Upper lobe of left lung (tissue), 6 donors: Measurements from ENCODE around the gene HFM1. TPM values are rescaled to one million over a fixed set of nuclear protein-coding genes. Genes with fewer than 3 reads are reported as not detected.

Source experiments
- ATAC-seq, 2 donors: fragments of 200-7000 bp; cut with Tn5 transposase; one replicate each; pipeline ENCODE4 v1.9.1; 2022; ENCODE audit warnings: mild to moderate bottlenecking in 2 of 2, moderate library complexity in 2 of 2; ENCODE audit not compliant: low FRiP score in 2 of 2
- DNase-seq, 2 donors: peaks; one replicate each; pipeline ENCODE4 v3.0.0-alpha.2; 2019 to 2020
- H3K27ac ChIP-seq, 4 donors: fragments of 200-600 bp; sonication (generic); one replicate each; pipeline ENCODE4 v1.5.1; 2016 to 2019
- H3K27me3 ChIP-seq, 4 donors: fragments of 200-600 bp; sonication (generic); one replicate each; pipeline ENCODE4 v1.5.1; 2017 to 2019
- H3K36me3 ChIP-seq, 4 donors: fragments of 200-600 bp; sonication (generic); one replicate each; pipeline ENCODE4 v1.5.1; 2016 to 2019
- H3K4me1 ChIP-seq, 4 donors: fragments of 200-600 bp; sonication (generic); one replicate each; pipeline ENCODE4 v1.5.1; 2018 to 2019
- H3K4me3 ChIP-seq, 4 donors: fragments of 200-600 bp; sonication (generic); one replicate each; pipeline ENCODE4 v1.5.1; 2017 to 2019; ENCODE audit warnings: mild to moderate bottlenecking in 2 of 4, moderate library complexity in 1 of 4
- H3K9me3 ChIP-seq, 4 donors: fragments of 200-600 bp; sonication (generic); one replicate each; pipeline ENCODE4 v1.5.1; 2018 to 2019
- EP300 ChIP-seq, 4 donors: sonication (generic); formaldehyde crosslinking; IDR thresholded peaks; one replicate each; pipeline ENCODE4 v1.5.1; 2017; ENCODE audit warnings: antibody characterized with exemption in 4 of 4, control low read depth in 2 of 4
- POLR2A ChIP-seq, 4 donors: fragments of 450-650 bp; IDR thresholded peaks; one replicate each; pipeline ENCODE4 v1.5.1; 2016 to 2017; ENCODE audit warnings: antibody characterized with exemption in 4 of 4, mild to moderate bottlenecking in 2 of 4
- POLR2AphosphoS5 ChIP-seq, 2 donors: sonication (generic); formaldehyde crosslinking; IDR thresholded peaks; one replicate each; pipeline ENCODE4 v1.5.1; 2017; ENCODE audit warnings: antibody characterized with exemption in 2 of 2
- WGBS, 2 donors: methylation state at CpG; one replicate each; pipeline ENCODE4 v1.1.5; 2017 to 2018; 5-methylcytosine and 5-hydroxymethylcytosine counted together
- total RNA-seq, 6 donors: library from RNA; depleted of rRNA in 4 of 6; stranded (reverse); fragments of >200 nt in 4 of 6; gene quantifications; one replicate each; pipeline versions ENCODE4 v1.1.0 to v1.2.1, GENCODE V29; 2016 to 2021
- TF ChIP-seq, protein P1 (sequence below), 6 experiments: fragments of 450-650 bp in 4 of 6; fragments of 200-600 bp in 2 of 6; sonication (generic) in 2 of 6; IDR thresholded peaks; one replicate each; pipeline ENCODE4 v1.5.1; 2016 to 2019; ENCODE audit warnings: antibody characterized with exemption in 6 of 6
- donor health status: DM: no; HTN: no; CAD: no; lungs with moderate emphysema.
- donor health status: DM: no; HTN: yes; CAD: no; lungs with severe emphysema.

HFM1 gene
- total RNA-seq, 6 donors from 2014 or later = 0.30 to 3.4 (median 0.77) TPM; not detected in 1

DNA sequence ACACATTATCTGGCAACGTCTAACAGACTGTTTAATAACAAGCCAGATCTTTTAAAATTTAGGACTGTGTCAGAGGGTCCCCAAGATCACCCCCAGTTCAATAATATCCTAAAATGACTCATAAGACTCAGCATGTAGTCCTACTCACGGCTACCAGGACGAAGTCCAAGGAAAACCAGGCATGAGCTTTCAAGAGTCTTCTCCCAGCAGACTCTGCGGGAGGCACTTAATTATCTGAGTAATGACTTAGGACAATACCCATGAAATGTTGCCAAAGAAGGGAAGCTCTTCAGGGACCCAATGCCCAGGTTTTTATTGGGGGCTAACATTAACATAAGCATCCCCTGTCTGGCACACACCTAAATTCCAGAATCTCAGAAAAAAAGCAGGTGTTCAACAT, 7.0 kb downstream of the HFM1 start:
- H3K4me1 ChIP-seq = no peaks in the 10 kb centered on the region
- TF ChIP-seq, protein P1, sequence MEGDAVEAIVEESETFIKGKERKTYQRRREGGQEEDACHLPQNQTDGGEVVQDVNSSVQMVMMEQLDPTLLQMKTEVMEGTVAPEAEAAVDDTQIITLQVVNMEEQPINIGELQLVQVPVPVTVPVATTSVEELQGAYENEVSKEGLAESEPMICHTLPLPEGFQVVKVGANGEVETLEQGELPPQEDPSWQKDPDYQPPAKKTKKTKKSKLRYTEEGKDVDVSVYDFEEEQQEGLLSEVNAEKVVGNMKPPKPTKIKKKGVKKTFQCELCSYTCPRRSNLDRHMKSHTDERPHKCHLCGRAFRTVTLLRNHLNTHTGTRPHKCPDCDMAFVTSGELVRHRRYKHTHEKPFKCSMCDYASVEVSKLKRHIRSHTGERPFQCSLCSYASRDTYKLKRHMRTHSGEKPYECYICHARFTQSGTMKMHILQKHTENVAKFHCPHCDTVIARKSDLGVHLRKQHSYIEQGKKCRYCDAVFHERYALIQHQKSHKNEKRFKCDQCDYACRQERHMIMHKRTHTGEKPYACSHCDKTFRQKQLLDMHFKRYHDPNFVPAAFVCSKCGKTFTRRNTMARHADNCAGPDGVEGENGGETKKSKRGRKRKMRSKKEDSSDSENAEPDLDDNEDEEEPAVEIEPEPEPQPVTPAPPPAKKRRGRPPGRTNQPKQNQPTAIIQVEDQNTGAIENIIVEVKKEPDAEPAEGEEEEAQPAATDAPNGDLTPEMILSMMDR (IDR thresholded peaks at IDR 0.05) = no peak
- TF ChIP-seq POLR2A (IDR thresholded peaks at IDR 0.05) = no peak
- no peak for TF ChIP-seq POLR2AphosphoS5 (IDR thresholded peaks at IDR 0.05)
- TF ChIP-seq EP300 (IDR thresholded peaks at IDR 0.05) = no peak
- 84 to 97% methylated on average over 4 of the region's 4 CpGs for WGBS, 2 donors
- H3K27ac ChIP-seq = no peak overlapping the region
- ATAC-seq = no peak
- H3K9me3 ChIP-seq = no peaks in the 10 kb centered on the region
- H3K36me3 ChIP-seq = no peaks in the 10 kb centered on the region
- H3K4me3 ChIP-seq = no peak overlapping the region
- no peak for DNase-seq
- no peaks in the 10 kb centered on the region for H3K27me3 ChIP-seq

DNA sequence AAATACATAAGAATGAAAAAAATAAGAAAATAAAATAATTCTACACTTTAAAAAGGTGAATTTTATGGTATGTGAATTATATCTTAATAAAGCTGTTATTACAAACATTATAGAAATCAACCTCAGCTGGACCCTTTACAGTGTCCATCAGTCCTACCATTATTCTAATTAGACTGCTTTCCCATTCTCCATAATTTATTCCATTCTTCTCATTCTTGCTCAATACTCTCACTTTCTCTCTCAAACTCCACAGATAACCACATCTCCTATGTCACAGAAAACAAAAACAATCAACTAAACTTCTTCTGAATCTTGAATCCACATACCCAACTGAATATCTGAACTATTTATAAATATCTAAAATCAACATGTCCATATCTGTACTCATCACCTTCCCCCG, 11.6 kb downstream of the HFM1 start:
- H3K4me1 ChIP-seq = no peaks in the 10 kb centered on the region
- WGBS, 2 donors = 85 to 98% methylated on average over 1 of the region's 1 CpG
- ATAC-seq (no peak), DNase-seq (no peak)
- H3K27ac ChIP-seq = no peak overlapping the region
- no peaks in the 10 kb centered on the region for H3K9me3 ChIP-seq
- no peaks in the 10 kb centered on the region for H3K36me3 ChIP-seq
- no peaks in the 10 kb centered on the region for H3K27me3 ChIP-seq
- TF ChIP-seq POLR2A (IDR thresholded peaks at IDR 0.05) (no peak), EP300 (IDR thresholded peaks at IDR 0.05) (no peak), POLR2AphosphoS5 (IDR thresholded peaks at IDR 0.05) (no peak)
- TF ChIP-seq, protein P1 (IDR thresholded peaks at IDR 0.05) = no peak
- H3K4me3 ChIP-seq = no peak overlapping the region

DNA sequence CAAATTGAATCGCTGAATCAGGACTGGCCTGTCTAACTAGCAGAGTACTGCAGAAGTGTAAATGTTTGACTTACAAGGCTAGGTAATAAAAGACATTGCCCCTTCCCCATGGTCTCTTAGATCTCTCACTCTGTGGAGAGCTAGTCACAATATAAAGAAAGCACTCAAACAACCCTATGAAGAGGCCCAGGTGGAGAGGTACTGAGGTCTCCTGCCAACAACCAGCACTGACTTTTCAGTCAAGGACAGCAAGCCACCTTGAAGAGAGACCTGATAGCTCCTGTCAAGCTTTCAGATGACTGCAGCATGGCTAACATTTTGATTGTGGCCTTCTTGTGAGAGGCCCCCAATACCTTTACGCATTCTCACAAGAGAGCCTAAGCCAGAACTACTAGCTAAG, 18.5 kb downstream of the HFM1 start:
- Histone ChIP-seq H3K9me3 (no peaks in the 10 kb centered on the region), H3K27ac (no peak overlapping the region), H3K4me3 (no peak overlapping the region), H3K27me3 (no peaks in the 10 kb centered on the region), H3K36me3 (no peaks in the 10 kb centered on the region), H3K4me1 (no peaks in the 10 kb centered on the region)
- ATAC-seq = no peak
- TF ChIP-seq POLR2AphosphoS5 (IDR thresholded peaks at IDR 0.05) = no peak
- TF ChIP-seq, protein P1 (IDR thresholded peaks at IDR 0.05) = no peak
- TF ChIP-seq EP300 (IDR thresholded peaks at IDR 0.05) = no peak
- TF ChIP-seq POLR2A (IDR thresholded peaks at IDR 0.05) = no peak
- WGBS, 2 donors = 77 to 86% methylated on average over 2 of the region's 2 CpGs
- DNase-seq = no peak

DNA sequence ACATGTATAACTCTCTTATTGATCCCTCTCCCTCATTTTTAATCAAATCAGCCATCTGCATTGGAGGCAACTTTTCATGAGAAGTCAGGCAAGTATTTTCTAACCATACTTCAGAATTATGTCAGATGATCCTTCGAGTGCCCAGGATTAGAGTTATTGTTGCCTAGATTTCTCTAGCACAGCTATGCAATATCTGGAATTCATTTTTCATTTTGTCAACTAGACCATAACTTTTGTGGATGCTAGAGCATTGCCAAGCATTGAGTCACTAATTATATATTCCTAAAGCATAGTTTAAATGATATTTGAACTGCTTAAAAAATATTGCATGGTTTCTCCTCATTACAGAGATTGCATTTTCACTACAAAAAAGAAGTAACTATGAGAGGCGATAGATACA, 21.2 kb downstream of the HFM1 start:
- no peak for TF ChIP-seq EP300 (IDR thresholded peaks at IDR 0.05)
- TF ChIP-seq, protein P1 (IDR thresholded peaks at IDR 0.05) = no peak
- no peak for TF ChIP-seq POLR2A (IDR thresholded peaks at IDR 0.05)
- no peak for TF ChIP-seq POLR2AphosphoS5 (IDR thresholded peaks at IDR 0.05)
- Histone ChIP-seq H3K27me3 (no peaks in the 10 kb centered on the region), H3K36me3 (no peaks in the 10 kb centered on the region), H3K4me3 (no peak overlapping the region), H3K9me3 (no peaks in the 10 kb centered on the region), H3K4me1 (no peaks in the 10 kb centered on the region), H3K27ac (no peak overlapping the region)
- DNase-seq (no peak), ATAC-seq (no peak)
- 81 to 87% methylated on average over 2 of the region's 2 CpGs for WGBS, 2 donors

DNA sequence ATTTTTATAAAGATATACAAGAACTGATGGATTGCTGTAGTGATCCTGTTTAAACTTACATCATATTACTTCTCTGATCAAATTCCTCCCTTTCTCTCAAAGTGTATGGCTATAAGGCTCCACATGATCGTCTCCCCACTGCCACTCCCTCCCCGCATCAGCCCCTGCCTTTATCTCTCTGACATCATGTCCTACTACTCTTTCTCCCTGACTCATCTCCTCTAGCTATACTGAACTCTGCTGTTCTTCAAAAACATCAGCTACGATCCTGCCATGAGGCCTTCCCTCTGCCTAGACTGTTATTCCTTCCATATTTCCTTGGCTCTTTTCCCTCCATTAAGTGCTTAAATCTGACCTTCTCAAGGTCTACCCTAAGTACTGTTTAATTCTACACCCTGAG, 22.8 kb downstream of the HFM1 start:
- no peak for DNase-seq

More for the DNA sequence above, 22.8 kb downstream of the HFM1 start:
- Histone ChIP-seq H3K27ac (no peak overlapping the region), H3K9me3 (no peaks in the 10 kb centered on the region), H3K4me3 (no peak overlapping the region), H3K27me3 (no peaks in the 10 kb centered on the region), H3K36me3 (no peaks in the 10 kb centered on the region), H3K4me1 (no peaks in the 10 kb centered on the region)
- no peak for ATAC-seq
- 90 to 96% methylated on average over 3 of the region's 3 CpGs for WGBS, 2 donors
- TF ChIP-seq POLR2A (IDR thresholded peaks at IDR 0.05) (no peak), POLR2AphosphoS5 (IDR thresholded peaks at IDR 0.05) (no peak), EP300 (IDR thresholded peaks at IDR 0.05) (no peak)
- TF ChIP-seq, protein P1 (IDR thresholded peaks at IDR 0.05) = no peak
